HUES6 (cell line): ENCODE results near the gene MS4A10.
"Not testable (repeated sequence)": the region's sequence is repeated elsewhere in the genome, so short reads cannot be mapped to it uniquely, and the experiment has no call there.

Source experiments
- H3K27ac ChIP-seq: 2 replicates; pipeline ENCODE4 v1.7.0; 2013; ENCODE audit warnings: low read depth, mild to moderate bottlenecking, low read length, inconsistent platforms
- H3K27me3 ChIP-seq: 2 replicates; pipeline ENCODE4 v1.6.1; 2013; ENCODE audit warnings: low read length; ENCODE audit not compliant: control insufficient read depth, insufficient read depth
- H3K36me3 ChIP-seq: 2 replicates; pipeline ENCODE4 v1.6.1; 2013; ENCODE audit warnings: low read length; ENCODE audit not compliant: control insufficient read depth, insufficient read depth
- H3K4me1 ChIP-seq: 2 replicates; pipeline ENCODE4 v1.6.1; 2013; ENCODE audit warnings: low read length; ENCODE audit not compliant: control insufficient read depth, insufficient read depth
- H3K4me3 ChIP-seq: 2 replicates; pipeline ENCODE4 v1.5.1; 2013; ENCODE audit warnings: low read depth, low read length
- H3K9ac ChIP-seq: one replicate; pipeline ENCODE4 v1.6.1; 2013; ENCODE audit warnings: mild to moderate bottlenecking, low read length
- H3K9me3 ChIP-seq: 2 replicates; pipeline ENCODE4 v1.6.1; 2013; ENCODE audit warnings: low read depth, low read length; ENCODE audit not compliant: control insufficient read depth, insufficient read depth

Gene MS4A10

GRCh38 chr11:60754887-60755286 lies 30.2 kb upstream of the MS4A10 start:
- Histone ChIP-seq H3K27ac (no peak overlapping the region), H3K36me3 (no peaks in the 10 kb centered on the region), H3K4me1 (no peaks in the 10 kb centered on the region), H3K9ac (no peak overlapping the region), H3K9me3 (no peaks in the 10 kb centered on the region), H3K4me3 (no peak overlapping the region), H3K27me3 (peaks cover 4% of the 10 kb centered on the region; the same call in 1 of the 2 replicates)

- Histone ChIP-seq H3K4me1 (no peaks in the 10 kb centered on the region), H3K27me3 (no peaks in the 10 kb centered on the region), H3K9ac (no peak within 1 kb of the TSS), H3K36me3 (no peaks in the 10 kb centered on the region), H3K4me3 (no peak within 1 kb of the TSS), H3K9me3 (no peaks in the 10 kb centered on the region), H3K27ac (no peak within 1 kb of the TSS)
Measured at GRCh38 chr11:60756307-60757032, 28.7 kb upstream of the MS4A10 start, which contains the start of gene MS4A15. Gene MS4A15 (plus strand): TSS chr11:60756867. CDS start chr11:60763734, 6,867 bp downstream.

GRCh38 chr11:60757231-60757800 lies 27.8 kb upstream of the MS4A10 start:
- no peak overlapping the region for H3K9ac ChIP-seq
- H3K4me1 ChIP-seq: no peaks in the 10 kb centered on the region
- no peaks in the 10 kb centered on the region for H3K36me3 ChIP-seq
- H3K4me3 ChIP-seq: no peak overlapping the region
- no peaks in the 10 kb centered on the region for H3K27me3 ChIP-seq
- H3K27ac ChIP-seq: no peak overlapping the region
- no peaks in the 10 kb centered on the region for H3K9me3 ChIP-seq

- H3K27me3 ChIP-seq, H3K9ac ChIP-seq, H3K27ac ChIP-seq, H3K9me3 ChIP-seq, H3K36me3 ChIP-seq, H3K4me1 ChIP-seq, H3K4me3 ChIP-seq: not testable (repeated sequence)
Measured at GRCh38 chr11:60758671-60759070, 26.5 kb upstream of the MS4A10 start.

- not testable (repeated sequence) for H3K36me3 ChIP-seq, H3K27me3 ChIP-seq, H3K27ac ChIP-seq, H3K9me3 ChIP-seq, H3K9ac ChIP-seq, H3K4me1 ChIP-seq, H3K4me3 ChIP-seq
Measured at GRCh38 chr11:60759438-60760225, 25.5 kb upstream of the MS4A10 start.

GRCh38 chr11:60761436-60762190 lies 23.5 kb upstream of the MS4A10 start:
- Histone ChIP-seq H3K9ac (no peak overlapping the region), H3K27ac (no peak overlapping the region), H3K27me3 (no peaks in the 10 kb centered on the region), H3K36me3 (no peaks in the 10 kb centered on the region), H3K4me1 (0 out of 2 replicates have a peak, but pooled peaks cover 3% of the 10 kb centered on the region), H3K9me3 (no peaks in the 10 kb centered on the region), H3K4me3 (no peak overlapping the region)

GRCh38 chr11:60762851-60763691 lies 22.1 kb upstream of the MS4A10 start:
- H3K27me3 ChIP-seq: no peaks in the 10 kb centered on the region
- H3K27ac ChIP-seq: no peak overlapping the region
- H3K9ac ChIP-seq: no peak overlapping the region
- no peaks in the 10 kb centered on the region for H3K36me3 ChIP-seq
- H3K4me1 ChIP-seq: 0 out of 2 replicates have a peak, but pooled peaks cover 3% of the 10 kb centered on the region
- no peaks in the 10 kb centered on the region for H3K9me3 ChIP-seq
- no peak overlapping the region for H3K4me3 ChIP-seq

GRCh38 chr11:60763692-60764369 lies 21.3 kb upstream of the MS4A10 start:
- no peaks in the 10 kb centered on the region for H3K36me3 ChIP-seq

GRCh38 chr11:60764879-60765278 lies 20.3 kb upstream of the MS4A10 start:
- Histone ChIP-seq H3K27me3 (0 out of 2 replicates have a peak, but pooled peaks cover 4% of the 10 kb centered on the region), H3K9me3 (no peaks in the 10 kb centered on the region), H3K36me3 (no peaks in the 10 kb centered on the region), H3K27ac (no peak overlapping the region), H3K4me1 (0 out of 2 replicates have a peak, but pooled peaks cover 3% of the 10 kb centered on the region), H3K9ac (no peak overlapping the region), H3K4me3 (no peak overlapping the region)

More at GRCh38 chr11:60763692-60764369, 21.3 kb upstream of the MS4A10 start:
- Histone ChIP-seq H3K9ac (no peak overlapping the region), H3K4me1 (0 out of 2 replicates have a peak, but pooled peaks cover 3% of the 10 kb centered on the region), H3K9me3 (no peaks in the 10 kb centered on the region), H3K27ac (no peak overlapping the region), H3K27me3 (0 out of 2 replicates have a peak, but pooled peaks cover 4% of the 10 kb centered on the region), H3K4me3 (no peak overlapping the region)
